ENCODE data around the gene CYB561A3. TPM values are rescaled to one million over a fixed set of nuclear protein-coding genes. Genes with fewer than 3 reads are reported as not detected.

Gene CYB561A3
- total and polyA plus RNA-seq, 3 experiments from 2014 or later = 53.0 to 62.1 (median 53.7) TPM

- Mint-ChIP-seq H3K4me1 (peaks cover 6 to 9% (median 7%) of the 10 kb centered on the region in 3 donors), H3K27me3 (no peaks in the 10 kb centered on the region), H3K27ac (no peak overlapping the region), H3K4me3 (no peak overlapping the region), H3K9me3 (no peaks in the 10 kb centered on the region), H3K36me3 (peaks cover 0 to 29% (median 8%) of the 10 kb centered on the region in 3 donors)
- POLR2A ChIA-PET = no interaction called here
- no peak for DNase-seq
- Histone ChIP-seq H3K27ac (ENCODE audit: low read depth, low read length) (no peak overlapping the region), H3K4me3 (ENCODE audit: low read length) (no peak overlapping the region), H3K27me3 (ENCODE audit: insufficient read depth, low read length, poor library complexity, severe bottlenecking) (no peaks in the 10 kb centered on the region), H3K4me1 (ENCODE audit: insufficient read depth, low read length) (peaks cover 5% of the 10 kb centered on the region), H3K36me3 (ENCODE audit: insufficient read depth, low read length) (no peaks in the 10 kb centered on the region), H3K9me3 (ENCODE audit: low read length) (no peaks in the 10 kb centered on the region)
- CTCF ChIA-PET = interaction anchor here (1.2 to 5.7 kb wide), 2 partner anchors 44 kb away, joined by 5 to 159 read pairs; no protein-coding TSS in a partner anchor
Observed at GRCh38 chr11:61340979-61341378, 20.7 kb downstream of the CYB561A3 start.

GRCh38 chr11:61339490-61339878 lies 22.2 kb downstream of the CYB561A3 start:
- Histone ChIP-seq H3K27me3 (ENCODE audit: insufficient read depth, low read length, poor library complexity, severe bottlenecking) (no peaks in the 10 kb centered on the region), H3K36me3 (ENCODE audit: insufficient read depth, low read length) (no peaks in the 10 kb centered on the region), H3K9me3 (ENCODE audit: low read length) (no peaks in the 10 kb centered on the region), H3K4me1 (ENCODE audit: insufficient read depth, low read length) (peaks cover 8% of the 10 kb centered on the region), H3K27ac (ENCODE audit: low read depth, low read length) (no peak overlapping the region), H3K4me3 (ENCODE audit: low read length) (no peak overlapping the region)
- Mint-ChIP-seq H3K4me1 (peaks cover 8 to 11% (median 9%) of the 10 kb centered on the region in 3 donors), H3K9me3 (no peaks in the 10 kb centered on the region), H3K4me3 (no peak overlapping the region), H3K36me3 (peaks cover 0 to 24% (median 8%) of the 10 kb centered on the region in 3 donors), H3K27ac (peak overlapping the region in 1 of 8 donors; percentile 46), H3K27me3 (no peaks in the 10 kb centered on the region)
- POLR2A ChIA-PET = no interaction called here
- no peak for DNase-seq
- CTCF ChIA-PET = interaction anchor here (1.0 to 5.7 kb wide), 3 partner anchors 45 to 57 kb away, joined by 3 to 159 read pairs (median 3); partner anchors contain the start of gene TMEM216

GRCh38 chr11:61338783-61339489 lies 22.7 kb downstream of the CYB561A3 start:
- no peaks in the 10 kb centered on the region for H3K9me3 Mint-ChIP-seq
- no peak overlapping the region for H3K4me3 Mint-ChIP-seq
- H3K27ac Mint-ChIP-seq = no peak overlapping the region
- no peaks in the 10 kb centered on the region for H3K9me3 ChIP-seq (ENCODE audit: low read length)
- no peak for DNase-seq
- H3K36me3 Mint-ChIP-seq = peaks cover 0 to 23% (median 8%) of the 10 kb centered on the region in 3 donors
- H3K27ac ChIP-seq (ENCODE audit: low read depth, low read length) = no peak overlapping the region
- POLR2A ChIA-PET = interaction anchor here (1.4 kb wide), 1 partner anchor 23 kb away, joined by 4 read pairs; the partner anchor contains the start of gene TMEM138
- CTCF ChIA-PET = interaction anchor here (1.0 to 5.7 kb wide), 4 partner anchors 46 to 84 kb away, joined by 3 to 159 read pairs (median 3); partner anchors contain the start of gene TMEM216
- no peaks in the 10 kb centered on the region for H3K27me3 ChIP-seq (ENCODE audit: insufficient read depth, low read length, poor library complexity, severe bottlenecking)
- H3K36me3 ChIP-seq (ENCODE audit: insufficient read depth, low read length) = no peaks in the 10 kb centered on the region
- no peak overlapping the region for H3K4me3 ChIP-seq (ENCODE audit: low read length)
- peaks cover 0 to 1% of the 10 kb centered on the region in 2 donors for H3K27me3 Mint-ChIP-seq
- H3K4me1 Mint-ChIP-seq = peaks cover 8 to 16% (median 9%) of the 10 kb centered on the region in 3 donors
- peaks cover 12% of the 10 kb centered on the region for H3K4me1 ChIP-seq (ENCODE audit: insufficient read depth, low read length)

GRCh38 chr11:61337706-61338470 lies 23.8 kb downstream of the CYB561A3 start:
- H3K9me3 Mint-ChIP-seq = no peaks in the 10 kb centered on the region
- peaks cover 0 to 3% of the 10 kb centered on the region in 2 donors for H3K27me3 Mint-ChIP-seq
- H3K36me3 Mint-ChIP-seq = peaks cover 0 to 26% (median 8%) of the 10 kb centered on the region in 3 donors
- POLR2A ChIA-PET = interaction anchor here (1.4 kb wide), 1 partner anchor 24 kb away, joined by 4 read pairs; the partner anchor contains the start of gene TMEM138
- no peaks in the 10 kb centered on the region for H3K9me3 ChIP-seq (ENCODE audit: low read length)
- H3K4me1 Mint-ChIP-seq = peaks cover 14 to 25% (median 16%) of the 10 kb centered on the region in 3 donors
- H3K4me3 Mint-ChIP-seq = no peak overlapping the region
- DNase-seq = no peak
- no peak overlapping the region for H3K27ac ChIP-seq (ENCODE audit: low read depth, low read length)
- H3K27me3 ChIP-seq (ENCODE audit: insufficient read depth, low read length, poor library complexity, severe bottlenecking) = no peaks in the 10 kb centered on the region
- no peaks in the 10 kb centered on the region for H3K36me3 ChIP-seq (ENCODE audit: insufficient read depth, low read length)
- H3K27ac Mint-ChIP-seq = no peak overlapping the region
- no peak overlapping the region for H3K4me3 ChIP-seq (ENCODE audit: low read length)
- CTCF ChIA-PET = interaction anchor here (1.1 to 5.7 kb wide), 7 partner anchors 20 to 179 kb away, joined by 3 to 159 read pairs (median 14); partner anchors contain the start of gene TMEM216
- peaks cover 19% of the 10 kb centered on the region for H3K4me1 ChIP-seq (ENCODE audit: insufficient read depth, low read length)

GRCh38 chr11:61336171-61336935 lies 25.3 kb downstream of the CYB561A3 start:
- peaks cover 0 to 31% (median 5%) of the 10 kb centered on the region in 3 donors for H3K36me3 Mint-ChIP-seq
- H3K9me3 ChIP-seq (ENCODE audit: low read length) = no peaks in the 10 kb centered on the region
- ChIA-PET POLR2A (interaction anchor here (0.9 to 4.2 kb wide), 6 partner anchors 17 to 93 kb away, joined by 3 to 42 read pairs (median 8); partner anchors contain the start of genes CPSF7, CYB561A3, SDHAF2 and TMEM138), CTCF (interaction anchor here (0.8 to 5.7 kb wide), 31 partner anchors 8 to 180 kb away, joined by 3 to 159 read pairs (median 6); partner anchors contain the start of genes CPSF7, CYB561A3, SDHAF2 and TMEM138)
- H3K27ac ChIP-seq (ENCODE audit: low read depth, low read length) = no peak overlapping the region
- peak; percentile 73 to 86 (median 79) for DNase-seq
- H3K4me1 ChIP-seq (ENCODE audit: insufficient read depth, low read length) = peaks cover 30% of the 10 kb centered on the region
- peak overlapping the region in 2 of 7 donors; percentile 13 to 79 for H3K4me3 Mint-ChIP-seq
- H3K4me3 ChIP-seq (ENCODE audit: low read length) = no peak overlapping the region
- H3K36me3 ChIP-seq (ENCODE audit: insufficient read depth, low read length) = no peaks in the 10 kb centered on the region
- peaks cover 0 to 3% of the 10 kb centered on the region in 2 donors for H3K27me3 Mint-ChIP-seq
- H3K27ac Mint-ChIP-seq = peak overlapping the region; percentile 81 to 96 (median 90)
- peaks cover 28 to 41% (median 29%) of the 10 kb centered on the region in 3 donors for H3K4me1 Mint-ChIP-seq
- H3K27me3 ChIP-seq (ENCODE audit: insufficient read depth, low read length, poor library complexity, severe bottlenecking) = no peaks in the 10 kb centered on the region
- H3K9me3 Mint-ChIP-seq = no peaks in the 10 kb centered on the region

- no peaks in the 10 kb centered on the region for H3K9me3 Mint-ChIP-seq
- H3K27me3 Mint-ChIP-seq = peaks cover 0 to 3% of the 10 kb centered on the region in 2 donors
- H3K9me3 ChIP-seq (ENCODE audit: low read length) = no peaks in the 10 kb centered on the region
- no peak for DNase-seq
- ChIA-PET POLR2A (interaction anchor here (1.2 to 4.2 kb wide), 3 partner anchors 27 to 94 kb away, joined by 4 to 42 read pairs (median 10); partner anchors contain the start of genes CPSF7, CYB561A3, SDHAF2 and TMEM138), CTCF (interaction anchor here (0.9 to 5.7 kb wide), 21 partner anchors 8 to 181 kb away, joined by 3 to 159 read pairs (median 8); partner anchors contain the start of genes CPSF7, CYB561A3, SDHAF2 and TMEM138)
- no peaks in the 10 kb centered on the region for H3K36me3 ChIP-seq (ENCODE audit: insufficient read depth, low read length)
- peaks cover 39% of the 10 kb centered on the region for H3K4me1 ChIP-seq (ENCODE audit: insufficient read depth, low read length)
- H3K4me1 Mint-ChIP-seq = peaks cover 37 to 51% (median 39%) of the 10 kb centered on the region in 3 donors
- H3K4me3 Mint-ChIP-seq = peak overlapping the region in 2 of 7 donors; percentile 69 to 95
- no peak overlapping the region for H3K4me3 ChIP-seq (ENCODE audit: low read length)
- peaks cover 0 to 34% (median 2%) of the 10 kb centered on the region in 3 donors for H3K36me3 Mint-ChIP-seq
- H3K27me3 ChIP-seq (ENCODE audit: insufficient read depth, low read length, poor library complexity, severe bottlenecking) = no peaks in the 10 kb centered on the region
- no peak overlapping the region for H3K27ac ChIP-seq (ENCODE audit: low read depth, low read length)
- peak overlapping the region in 7 of 8 donors; percentile 54 to 98 (median 90) for H3K27ac Mint-ChIP-seq
Observed at GRCh38 chr11:61335355-61335710, 26.3 kb downstream of the CYB561A3 start.
